CD4-positive, alpha-beta T cell (primary cell): Measurements from ENCODE around the gene ADGRL3. TPM values are rescaled to one million over a fixed set of nuclear protein-coding genes. Genes with fewer than 3 reads are reported as not detected.

ENCODE experiments used
- ATAC-seq: fragments of 200-7000 bp; cut with Tn5 transposase; one replicate; pipeline ENCODE4 v1.10.0; 2022; ENCODE audit warnings: mild to moderate bottlenecking; ENCODE audit not compliant: poor library complexity
- CTCF ChIA-PET: fragments of 350-600 bp; sonication (Branson Sonifier 250); formaldehyde crosslinking; loops from one replicate; lab custom pipeline; 2021; ENCODE audit warnings: antibody characterized with exemption, inconsistent platforms; lab: Charles Lee
- POLR2A ChIA-PET: fragments of 350-600 bp; sonication (Branson Sonifier 250); formaldehyde crosslinking; loops from one replicate; lab custom pipeline; 2021; ENCODE audit warnings: antibody characterized with exemption, inconsistent platforms; lab: Charles Lee
- DNase-seq, 14 experiments: peaks; one replicate each; pipeline ENCODE4 v3.0.0-alpha.2; 2013 to 2020; ENCODE audit warnings: mixed read lengths in 2 of 14
- H3K27ac ChIP-seq, 2 donors: one replicate each; pipeline versions ENCODE4 v1.5.1 to v1.7.0; 2013; ENCODE audit warnings: low read length in 2 of 2, low read depth in 1 of 2, mild to moderate bottlenecking in 1 of 2
- H3K27me3 ChIP-seq, 2 experiments: 1 replicate in 1 of 2; 2 replicates in 1 of 2; pipeline versions ENCODE4 v1.6.1 to v1.7.0; 2013; ENCODE audit warnings: low read length in 2 of 2, control low read depth in 1 of 2, mild to moderate bottlenecking in 1 of 2, moderate library complexity in 1 of 2; ENCODE audit not compliant: insufficient read depth in 2 of 2, control insufficient read depth in 1 of 2
- H3K36me3 ChIP-seq: one replicate; pipeline ENCODE4 v1.6.1; 2013; ENCODE audit warnings: low read length, control low read depth; ENCODE audit not compliant: insufficient read depth
- H3K4me1 ChIP-seq: one replicate; pipeline ENCODE4 v1.6.1; 2013; ENCODE audit warnings: low read length, control low read depth; ENCODE audit not compliant: insufficient read depth
- H3K4me3 ChIP-seq: one replicate; pipeline ENCODE4 v1.5.1; 2013; ENCODE audit warnings: mild to moderate bottlenecking, low read length, moderate library complexity
- H3K9me3 ChIP-seq, 2 experiments: 1 replicate in 1 of 2; 2 replicates in 1 of 2; pipeline versions ENCODE4 v1.6.1 to v1.7.0; 2013; ENCODE audit warnings: low read length in 2 of 2, mild to moderate bottlenecking in 2 of 2, control low read depth in 1 of 2, moderate library complexity in 1 of 2; ENCODE audit not compliant: control insufficient read depth in 1 of 2, insufficient read depth in 1 of 2
- H3K27ac Mint-ChIP-seq: one replicate; pipeline ENCODE4 v1.8.0; 2020; ENCODE audit warnings: mixed read lengths
- H3K27me3 Mint-ChIP-seq: one replicate; pipeline ENCODE4 v1.8.0; 2021; ENCODE audit warnings: mixed read lengths
- H3K36me3 Mint-ChIP-seq: one replicate; pipeline ENCODE4 v1.8.0; 2021; ENCODE audit warnings: low read depth, mixed read lengths
- H3K4me1 Mint-ChIP-seq: one replicate; pipeline ENCODE4 v1.8.0; 2021; ENCODE audit warnings: low read depth, mixed read lengths
- H3K4me3 Mint-ChIP-seq: one replicate; pipeline ENCODE4 v1.8.0; 2020; ENCODE audit warnings: mild to moderate bottlenecking, mixed read lengths
- H3K9me3 Mint-ChIP-seq: one replicate; pipeline ENCODE4 v1.8.0; 2020; ENCODE audit warnings: mixed read lengths
- intact Hi-C, 2 experiments: fragments of 100-400 bp; cut with DNase I in 1 of 2; cut with micrococcal nuclease in 1 of 2; formaldehyde crosslinking; loops; one replicate each; pipeline versions ENCODE4 v1.15.1 to v1.9.0; 2023 to 2025; cut with DNase I, micrococcal nuclease
- total RNA-seq, 174 experiments: library from RNA in 2 of 174; stranded (reverse) in 2 of 174; gene quantifications; one replicate each; pipeline ENCODE4 v1.2.3 and lab custom pipeline; 2021 to 2026
- TF ChIP-seq, protein P1 (sequence below): fragments of 200-600 bp; IDR thresholded peaks from one replicate; pipeline ENCODE4 v1.8.0; 2022; ENCODE audit warnings: antibody characterized with exemption, mild to moderate bottlenecking

The ADGRL3 gene
- total RNA-seq, 2 experiments from 2014 or later: not detected

DNA sequence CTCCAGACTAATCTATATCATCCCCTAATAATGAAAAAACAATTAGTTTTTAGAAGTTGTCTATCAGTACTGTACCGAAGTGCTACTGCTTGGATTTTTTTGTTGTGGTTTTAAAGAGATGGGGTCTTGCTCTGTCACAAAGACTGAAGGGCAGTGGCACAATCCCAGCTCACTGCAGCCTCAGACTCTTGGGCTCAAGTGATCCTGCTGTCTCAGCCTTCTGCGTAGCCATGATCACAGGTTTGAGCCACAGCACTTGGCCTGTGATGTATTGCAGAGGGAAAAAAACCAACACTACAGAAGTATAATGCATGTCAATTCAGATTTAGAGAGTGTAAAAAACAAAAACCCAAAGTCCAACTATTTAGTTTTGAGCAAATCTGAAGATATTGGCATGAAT is 875.0 kb downstream of the ADGRL3 start:
- POLR2A ChIA-PET: no interaction called here
- Mint-ChIP-seq H3K9me3 (peaks cover 18% of the 10 kb centered on the region), H3K4me1 (no peaks in the 10 kb centered on the region), H3K27ac (no peak overlapping the region), H3K27me3 (no peaks in the 10 kb centered on the region), H3K36me3 (no peaks in the 10 kb centered on the region), H3K4me3 (no peak overlapping the region)
- ATAC-seq (no peak), DNase-seq (no peak)
- intact Hi-C loops: no loop called here
- no peaks in the 10 kb centered on the region for H3K4me1 ChIP-seq
- H3K9me3 ChIP-seq: peaks cover 0 to 3% of the 10 kb centered on the region in 2 experiments
- no peaks in the 10 kb centered on the region for H3K36me3 ChIP-seq
- TF ChIP-seq, protein P1, sequence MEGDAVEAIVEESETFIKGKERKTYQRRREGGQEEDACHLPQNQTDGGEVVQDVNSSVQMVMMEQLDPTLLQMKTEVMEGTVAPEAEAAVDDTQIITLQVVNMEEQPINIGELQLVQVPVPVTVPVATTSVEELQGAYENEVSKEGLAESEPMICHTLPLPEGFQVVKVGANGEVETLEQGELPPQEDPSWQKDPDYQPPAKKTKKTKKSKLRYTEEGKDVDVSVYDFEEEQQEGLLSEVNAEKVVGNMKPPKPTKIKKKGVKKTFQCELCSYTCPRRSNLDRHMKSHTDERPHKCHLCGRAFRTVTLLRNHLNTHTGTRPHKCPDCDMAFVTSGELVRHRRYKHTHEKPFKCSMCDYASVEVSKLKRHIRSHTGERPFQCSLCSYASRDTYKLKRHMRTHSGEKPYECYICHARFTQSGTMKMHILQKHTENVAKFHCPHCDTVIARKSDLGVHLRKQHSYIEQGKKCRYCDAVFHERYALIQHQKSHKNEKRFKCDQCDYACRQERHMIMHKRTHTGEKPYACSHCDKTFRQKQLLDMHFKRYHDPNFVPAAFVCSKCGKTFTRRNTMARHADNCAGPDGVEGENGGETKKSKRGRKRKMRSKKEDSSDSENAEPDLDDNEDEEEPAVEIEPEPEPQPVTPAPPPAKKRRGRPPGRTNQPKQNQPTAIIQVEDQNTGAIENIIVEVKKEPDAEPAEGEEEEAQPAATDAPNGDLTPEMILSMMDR: no peak
- no peak overlapping the region for H3K27ac ChIP-seq
- H3K4me3 ChIP-seq: no peak overlapping the region
- no peaks in the 10 kb centered on the region for H3K27me3 ChIP-seq
- CTCF ChIA-PET: no interaction called here

DNA sequence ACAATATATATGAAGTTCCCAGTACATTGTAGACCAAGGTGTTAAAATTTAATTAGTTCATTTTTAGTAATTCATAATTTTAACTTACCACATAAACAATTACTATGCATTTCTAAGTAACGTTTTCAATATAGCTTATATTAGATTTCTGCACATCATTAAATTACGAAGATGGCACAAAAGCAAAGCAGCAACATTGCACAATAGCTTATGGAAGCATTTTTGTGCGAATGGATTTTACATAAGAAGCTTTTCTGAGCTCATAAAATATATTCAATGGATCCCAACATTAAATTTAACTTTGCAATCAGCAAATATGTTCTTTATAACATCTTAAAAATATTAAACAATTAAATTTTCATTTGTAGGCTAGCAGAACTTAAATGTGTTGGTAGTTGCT is 875.4 kb downstream of the ADGRL3 start:
- no peaks in the 10 kb centered on the region for H3K27me3 ChIP-seq
- peaks cover 0 to 1% of the 10 kb centered on the region in 2 experiments for H3K9me3 ChIP-seq
- Mint-ChIP-seq H3K27me3 (no peaks in the 10 kb centered on the region), H3K9me3 (peaks cover 15% of the 10 kb centered on the region), H3K27ac (no peak overlapping the region), H3K4me3 (no peak overlapping the region), H3K4me1 (no peaks in the 10 kb centered on the region), H3K36me3 (no peaks in the 10 kb centered on the region)
- TF ChIP-seq, protein P1: no peak
- no peaks in the 10 kb centered on the region for H3K36me3 ChIP-seq
- intact Hi-C loops: no loop called here
- ChIA-PET CTCF (no interaction called here), POLR2A (no interaction called here)
- H3K27ac ChIP-seq: no peak overlapping the region
- H3K4me1 ChIP-seq: no peaks in the 10 kb centered on the region
- no peak overlapping the region for H3K4me3 ChIP-seq
- DNase-seq: no peak
- no peak for ATAC-seq

DNA sequence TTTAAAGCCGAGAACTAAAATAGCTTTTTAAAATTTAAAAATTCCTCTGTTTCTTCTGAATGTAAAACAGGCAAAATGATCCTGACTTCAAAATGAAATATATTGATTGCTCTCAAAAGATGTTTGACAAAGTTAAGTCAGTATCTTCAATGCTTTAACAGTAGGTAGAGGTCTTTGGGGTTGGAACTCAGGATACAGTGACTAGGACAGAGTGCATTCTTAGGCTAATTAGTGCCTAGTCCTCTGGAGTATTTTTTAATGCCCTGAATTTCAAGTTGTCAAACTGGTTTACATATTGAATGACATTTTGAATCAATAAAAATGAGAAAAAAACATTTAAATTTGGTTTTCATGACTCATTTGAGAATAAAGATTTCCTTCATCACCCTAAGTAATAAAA is 877.3 kb downstream of the ADGRL3 start:
- Mint-ChIP-seq H3K36me3 (no peaks in the 10 kb centered on the region), H3K27ac (no peak overlapping the region), H3K9me3 (peaks cover 15% of the 10 kb centered on the region), H3K4me3 (no peak overlapping the region), H3K27me3 (no peaks in the 10 kb centered on the region), H3K4me1 (no peaks in the 10 kb centered on the region)
- no peak overlapping the region for H3K27ac ChIP-seq
- H3K4me3 ChIP-seq: no peak overlapping the region
- no peak for ATAC-seq
- H3K4me1 ChIP-seq: no peaks in the 10 kb centered on the region
- intact Hi-C loops: no loop called here
- H3K27me3 ChIP-seq: no peaks in the 10 kb centered on the region
- TF ChIP-seq, protein P1: no peak
- H3K9me3 ChIP-seq: no peaks in the 10 kb centered on the region
- CTCF ChIA-PET: no interaction called here
- no peak for DNase-seq
- POLR2A ChIA-PET: no interaction called here
- no peaks in the 10 kb centered on the region for H3K36me3 ChIP-seq
